K562 (cell line): ENCODE data around the gene RNH1. TPM values are rescaled to one million over a fixed set of nuclear protein-coding genes. Genes with fewer than 3 reads are reported as not detected.

Experiments
- ADNP ChIP-seq: fragments of 200-800 bp; sonication (Bioruptor generic); IDR thresholded peaks from 2 replicates; pipeline ENCODE4 v1.6.1; 2016; ENCODE audit warnings: missing genetic modification characterization, missing compliant biosample characterization
- CCNT2 ChIP-seq: IDR thresholded peaks from 2 replicates; pipeline ENCODE4 v1.6.1; 2011; ENCODE audit warnings: borderline replicate concordance, low read depth, mild to moderate bottlenecking, moderate library complexity, mixed read lengths, low read length; ENCODE audit not compliant: insufficient read length; ENCODE audit errors: extremely low read depth
- EP300 ChIP-seq: IDR thresholded peaks from 2 replicates; pipeline ENCODE4 v1.6.1; 2012; ENCODE audit warnings: low read length, improper control_type of control experiment
- HNRNPH1 ChIP-seq: fragments of 200-400 bp; formaldehyde crosslinking; optimal IDR thresholded peaks from 2 replicates; pipeline ENCODE3; 2017; ENCODE audit warnings: low read depth, mild to moderate bottlenecking, low read length, moderate library complexity
- IRF9 ChIP-seq: fragments of 450-650 bp; IDR thresholded peaks from 2 replicates; pipeline ENCODE4 v1.6.1; 2016; ENCODE audit warnings: missing biosample characterization, missing genetic modification characterization
- KAT8 ChIP-seq: fragments of 450-650 bp; IDR thresholded peaks from 2 replicates; pipeline ENCODE4 v1.6.1; 2016; ENCODE audit warnings: low read depth, mild to moderate bottlenecking
- MAZ ChIP-seq, 2 experiments: fragments of 450-650 bp in 1 of 2; sonication (generic) in 1 of 2; formaldehyde crosslinking; IDR thresholded peaks in 1 of 2; conservative IDR thresholded peaks in 1 of 2; 2 replicates each; pipeline versions ENCODE4 v1.4.0 to v1.5.0; 2020; ENCODE audit warnings: mild to moderate bottlenecking in 1 of 2, missing genetic modification reagents in 1 of 2
- MNT ChIP-seq, 2 experiments: fragments of 450-650 bp; conservative IDR thresholded peaks; 2 replicates each; pipeline ENCODE4 v1.6.1; 2017; ENCODE audit warnings: mild to moderate bottlenecking in 2 of 2, moderate library complexity in 2 of 2
- NBN ChIP-seq: fragments of 450-650 bp; IDR thresholded peaks from 2 replicates; pipeline ENCODE4 v1.6.1; 2016; ENCODE audit warnings: low read depth, mild to moderate bottlenecking
- PHB2 ChIP-seq: fragments of 450-650 bp; IDR thresholded peaks from 2 replicates; pipeline ENCODE4 v1.6.1; 2017; ENCODE audit warnings: low read depth
- PKNOX1 ChIP-seq: fragments of 450-650 bp; IDR thresholded peaks from 2 replicates; pipeline ENCODE4 v1.6.1; 2016
- PRMT5 ChIP-seq: sonication (generic); formaldehyde crosslinking; IDR thresholded peaks from 2 replicates; pipeline ENCODE4 v1.5.0; 2020; ENCODE audit warnings: missing genetic modification reagents
- PTBP1 ChIP-seq: fragments of 200-400 bp; formaldehyde crosslinking; IDR thresholded peaks from 2 replicates; pipeline ENCODE4 v1.6.1; 2017; ENCODE audit warnings: low read depth, low read length
- SAP30 ChIP-seq: fragments of 200-600 bp; sonication (generic); IDR thresholded peaks from 2 replicates; pipeline ENCODE4 v1.6.1; 2012; ENCODE audit warnings: borderline replicate concordance, low read depth, mild to moderate bottlenecking, moderate library complexity, low read length, control low read depth, inconsistent platforms; ENCODE audit not compliant: insufficient read depth, poor library complexity, severe bottlenecking
- SIX5 ChIP-seq, 2 experiments: IDR thresholded peaks; 2 replicates each; pipeline ENCODE4 v1.6.1; 2011; ENCODE audit warnings: low read length in 2 of 2, borderline replicate concordance in 1 of 2, low read depth in 1 of 2, mild to moderate bottlenecking in 1 of 2, moderate library complexity in 1 of 2; ENCODE audit not compliant: insufficient read depth in 1 of 2
- TARDBP ChIP-seq: fragments of 450-650 bp; IDR thresholded peaks from 2 replicates; pipeline ENCODE4 v1.6.1; 2016
- THAP12 ChIP-seq: fragments of 250-450 bp; sonication (Bioruptor Pico); IDR thresholded peaks from 2 replicates; pipeline ENCODE4 v1.9.0; 2021; ENCODE audit warnings: mild to moderate bottlenecking, inconsistent platforms
- ZBTB43 ChIP-seq: sonication (generic); formaldehyde crosslinking; IDR thresholded peaks from 2 replicates; pipeline ENCODE4 v1.8.0; 2023; ENCODE audit warnings: mild to moderate bottlenecking, missing genetic modification reagents
- ZEB2 ChIP-seq: fragments of 450-650 bp; IDR thresholded peaks from 2 replicates; pipeline ENCODE4 v1.6.1; 2016
- ZNF717 ChIP-seq: fragments of 250-450 bp; sonication (Bioruptor Pico); IDR thresholded peaks from 2 replicates; pipeline ENCODE4 v1.5.0; 2021
- ZNF79 ChIP-seq: fragments of 250-450 bp; sonication (Bioruptor Pico); IDR thresholded peaks from 2 replicates; pipeline ENCODE4 v1.4.0; 2020; ENCODE audit warnings: low read depth, mild to moderate bottlenecking, moderate library complexity
- polyA plus RNA-seq, 8 experiments: library from polyadenylated mRNA; depleted of rRNA in 4 of 8; stranded (reverse) in 5 of 8; unstranded in 3 of 8; fragments of >200 nt; fragmentation: Nextera tagmentation in 2 of 8; fragmentation: Illumina TruSeq in 1 of 8; extraction: Ambion mirVana in 2 of 8; extraction: Trizol in 1 of 8; gene quantifications; 2 replicates each; pipeline versions ENCODE4 v1.2.1 to v1.2.3, GENCODE V29; 2011 to 2014; ENCODE audit warnings: inconsistent platforms in 1 of 8, missing spikeins in 1 of 8
- total RNA-seq, 7 experiments: library from RNA; depleted of rRNA in 6 of 7; stranded (reverse); fragments of >200 nt in 6 of 7; fragmentation: Illumina TruSeq in 2 of 7; extraction: Trizol in 2 of 7; gene quantifications; 2 replicates each; pipeline versions ENCODE4 v1.2.1 to v1.2.3, GENCODE V29; 2011 to 2021; ENCODE audit warnings: low replicate concordance in 1 of 7

Gene RNH1
- total and polyA plus RNA-seq, 9 of the 15 experiments (the other 6 are each of a cell fraction or from before 2014, with no cell fraction given), result 2.5 to 160 (median 44.3) TPM

GRCh38 chr11:506995-507726 is at the start of gene RNH1 (continued):
- no peak for TF ChIP-seq ZBTB43 (CRISPR knock-in tag)
- no peak for TF ChIP-seq SAP30
- TF ChIP-seq ZEB2, result no peak
- peak; percentile 43 for TF ChIP-seq CCNT2
- TF ChIP-seq PKNOX1, result peak; percentile 79
- TF ChIP-seq IRF9, result no peak
- TF ChIP-seq TARDBP, result no peak
- peak in 1 of 2 experiments; percentile 88; a peak in 2 of 4 replicates for TF ChIP-seq MAZ (CRISPR knock-in tag; conservative IDR thresholded peaks at IDR 0.05 in 1 of 2, IDR thresholded peaks at IDR 0.05 in 1 of 2)
- TF ChIP-seq KAT8, result no peak
- TF ChIP-seq MNT (conservative IDR thresholded peaks at IDR 0.05), result peak; percentile 12 to 20
- no peak for TF ChIP-seq PRMT5 (CRISPR knock-in tag)
- no peak for TF ChIP-seq PTBP1
- no peak for TF ChIP-seq EP300
- TF ChIP-seq NBN, result no peak
- TF ChIP-seq PHB2, result no peak
- no peak for TF ChIP-seq SIX5 (IDR thresholded peaks at IDR 0.05; ENCODE audit: borderline replicate concordance in 1 of 2, insufficient read depth in 1 of 2, low read depth in 1 of 2, low read length in 2 of 2)
- no peak for TF ChIP-seq ADNP
- TF ChIP-seq ZNF717 (CRISPR knock-in tag), result no peak
- no peak for TF ChIP-seq ZNF79 (CRISPR knock-in tag)
- 0 out of 2 replicates have a peak, but pooled peaks have one; percentile 28 for TF ChIP-seq THAP12
- no peak for TF ChIP-seq HNRNPH1
